Loucy (cell line): ENCODE results near the gene BTBD9.

Experiments
- H2AFZ ChIP-seq: fragments of 200-600 bp; sonication (generic); 2 replicates; pipeline ENCODE4 v1.6.0; 2016; ENCODE audit warnings: antibody characterized with exemption, mild to moderate bottlenecking, low read length, moderate library complexity
- H3F3A ChIP-seq: fragments of 200-600 bp; 2 replicates; pipeline ENCODE4 v1.6.0; 2016; ENCODE audit warnings: antibody characterized with exemption, low read depth, mild to moderate bottlenecking
- H3K27me3 ChIP-seq: fragments of 200-600 bp; sonication (generic); 2 replicates; pipeline ENCODE4 v1.6.1; 2014; ENCODE audit warnings: low read length, mild to moderate bottlenecking; ENCODE audit not compliant: insufficient read depth, poor library complexity, severe bottlenecking
- H3K36me3 ChIP-seq: fragments of 200-600 bp; sonication (generic); 2 replicates; pipeline ENCODE4 v1.6.1; 2016; ENCODE audit warnings: low read length; ENCODE audit not compliant: insufficient read depth
- H3K4me1 ChIP-seq: fragments of 200-600 bp; sonication (generic); 2 replicates; pipeline ENCODE4 v1.5.1; 2014; ENCODE audit warnings: low read length, mild to moderate bottlenecking; ENCODE audit not compliant: insufficient read depth, poor library complexity, severe bottlenecking
- H3K4me2 ChIP-seq: fragments of 200-600 bp; sonication (generic); 2 replicates; pipeline ENCODE4 v1.6.0; 2014; ENCODE audit warnings: antibody characterized with exemption, low read length, low read depth, mild to moderate bottlenecking; ENCODE audit not compliant: poor library complexity, severe bottlenecking
- H3K4me3 ChIP-seq: fragments of 200-600 bp; sonication (generic); 2 replicates; pipeline ENCODE4 v1.5.1; 2014; ENCODE audit warnings: low read length, mild to moderate bottlenecking, mixed read lengths; ENCODE audit not compliant: poor library complexity, severe bottlenecking
- H3K79me2 ChIP-seq: fragments of 200-600 bp; sonication (generic); 2 replicates; pipeline ENCODE4 v1.6.1; 2014; ENCODE audit warnings: low read length; ENCODE audit not compliant: insufficient read depth
- H3K9ac ChIP-seq: fragments of 200-600 bp; sonication (generic); 2 replicates; pipeline ENCODE4 v1.6.0; 2014; ENCODE audit warnings: mild to moderate bottlenecking, low read depth, low read length, moderate library complexity; ENCODE audit not compliant: poor library complexity, severe bottlenecking
- H3K9me2 ChIP-seq: fragments of 200-600 bp; sonication (generic); replicated peaks from 2 replicates; pipeline ENCODE4 v1.6.1; 2016; ENCODE audit warnings: low read depth, low read length, mixed read lengths
- H3K9me3 ChIP-seq: fragments of 200-600 bp; sonication (generic); 2 replicates; pipeline ENCODE4 v1.6.1; 2014; ENCODE audit warnings: mild to moderate bottlenecking, antibody characterized with exemption, low read length, low read depth; ENCODE audit not compliant: insufficient read depth
- H4K20me1 ChIP-seq: fragments of 200-600 bp; sonication (generic); 2 replicates; pipeline ENCODE4 v1.6.0; 2014; ENCODE audit warnings: antibody characterized with exemption, low read length, mild to moderate bottlenecking; ENCODE audit not compliant: insufficient read depth, poor library complexity, severe bottlenecking
- EZH2phosphoT487 ChIP-seq: fragments of 200-600 bp; IDR thresholded peaks from 2 replicates; pipeline ENCODE4 v1.6.1; 2018; ENCODE audit warnings: antibody characterized with exemption, mild to moderate bottlenecking, moderate library complexity, borderline replicate concordance
- TF ChIP-seq, protein P1 (sequence below): fragments of 200-600 bp; sonication (generic); conservative IDR thresholded peaks from 2 replicates; pipeline ENCODE4 v1.5.1; 2014; ENCODE audit warnings: mild to moderate bottlenecking, antibody characterized with exemption, low read length

BTBD9 gene

DNA sequence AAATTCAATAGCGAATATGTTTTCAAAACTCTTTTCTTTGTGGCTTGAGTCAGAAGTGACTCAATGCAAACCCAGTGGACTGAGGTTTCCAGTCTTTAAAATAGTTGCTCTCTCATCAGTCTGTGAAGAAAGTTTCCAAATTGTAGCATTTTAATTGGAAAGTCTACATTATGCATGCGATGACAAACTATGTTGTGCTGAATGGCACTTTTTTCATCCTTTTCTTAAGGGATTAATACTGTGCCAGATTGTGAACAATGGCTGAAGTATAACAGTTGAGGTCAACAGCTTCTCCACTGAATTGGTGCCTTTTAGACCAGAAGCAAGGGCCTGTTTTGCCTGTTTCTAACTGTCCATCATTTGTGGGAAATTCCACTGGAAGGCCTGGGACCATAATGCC, 377.1 kb downstream of the BTBD9 start:
- Histone ChIP-seq H4K20me1 (no peaks in the 10 kb centered on the region), H3K4me2 (peak overlapping the region; percentile 8), H3K27me3 (no peaks in the 10 kb centered on the region), H3F3A (no peaks in the 10 kb centered on the region), H3K9me3 (no peaks in the 10 kb centered on the region), H3K4me1 (peaks cover 29% of the 10 kb centered on the region), H3K9ac (no peak overlapping the region), H3K79me2 (no peaks in the 10 kb centered on the region), H3K36me3 (no peaks in the 10 kb centered on the region), H3K9me2 (no peaks in the 10 kb centered on the region), H2AFZ (no peak overlapping the region), H3K4me3 (no peak overlapping the region)
- no peak for TF ChIP-seq EZH2phosphoT487
- TF ChIP-seq, protein P1, sequence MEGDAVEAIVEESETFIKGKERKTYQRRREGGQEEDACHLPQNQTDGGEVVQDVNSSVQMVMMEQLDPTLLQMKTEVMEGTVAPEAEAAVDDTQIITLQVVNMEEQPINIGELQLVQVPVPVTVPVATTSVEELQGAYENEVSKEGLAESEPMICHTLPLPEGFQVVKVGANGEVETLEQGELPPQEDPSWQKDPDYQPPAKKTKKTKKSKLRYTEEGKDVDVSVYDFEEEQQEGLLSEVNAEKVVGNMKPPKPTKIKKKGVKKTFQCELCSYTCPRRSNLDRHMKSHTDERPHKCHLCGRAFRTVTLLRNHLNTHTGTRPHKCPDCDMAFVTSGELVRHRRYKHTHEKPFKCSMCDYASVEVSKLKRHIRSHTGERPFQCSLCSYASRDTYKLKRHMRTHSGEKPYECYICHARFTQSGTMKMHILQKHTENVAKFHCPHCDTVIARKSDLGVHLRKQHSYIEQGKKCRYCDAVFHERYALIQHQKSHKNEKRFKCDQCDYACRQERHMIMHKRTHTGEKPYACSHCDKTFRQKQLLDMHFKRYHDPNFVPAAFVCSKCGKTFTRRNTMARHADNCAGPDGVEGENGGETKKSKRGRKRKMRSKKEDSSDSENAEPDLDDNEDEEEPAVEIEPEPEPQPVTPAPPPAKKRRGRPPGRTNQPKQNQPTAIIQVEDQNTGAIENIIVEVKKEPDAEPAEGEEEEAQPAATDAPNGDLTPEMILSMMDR: no peak

DNA sequence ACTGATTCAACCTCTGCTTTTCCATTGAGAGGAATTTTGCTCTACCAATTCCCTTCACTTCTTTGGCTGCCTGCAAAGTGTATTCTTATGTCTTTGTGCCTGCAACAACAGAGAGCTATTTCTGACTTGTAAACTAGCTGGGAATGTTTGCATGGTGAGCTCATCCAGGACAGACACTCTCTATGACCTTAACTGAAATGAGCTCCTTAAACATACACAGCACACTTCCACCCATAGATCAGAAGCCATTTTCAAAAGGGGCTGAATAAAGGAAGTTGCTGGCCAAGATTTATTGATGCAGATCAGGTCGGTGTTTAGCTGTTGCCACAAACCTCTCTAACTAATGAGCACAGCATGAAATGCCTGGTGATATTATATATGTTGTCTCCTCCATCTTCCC, 377.7 kb downstream of the BTBD9 start:
- H4K20me1 ChIP-seq: no peaks in the 10 kb centered on the region
- no peaks in the 10 kb centered on the region for H3F3A ChIP-seq
- H3K4me3 ChIP-seq: no peak overlapping the region
- peak overlapping the region; percentile 49 for H2AFZ ChIP-seq
- no peak overlapping the region for H3K9ac ChIP-seq
- H3K4me2 ChIP-seq: peak overlapping the region; percentile 8
- no peaks in the 10 kb centered on the region for H3K9me3 ChIP-seq
- no peaks in the 10 kb centered on the region for H3K27me3 ChIP-seq
- H3K4me1 ChIP-seq: peaks cover 29% of the 10 kb centered on the region
- TF ChIP-seq, protein P1: no peak
- H3K79me2 ChIP-seq: no peaks in the 10 kb centered on the region
- no peaks in the 10 kb centered on the region for H3K9me2 ChIP-seq
- H3K36me3 ChIP-seq: no peaks in the 10 kb centered on the region

GRCh38 chr6:38261626-38262025, 378.1 kb downstream of the BTBD9 start:
- Histone ChIP-seq H3K36me3 (no peaks in the 10 kb centered on the region), H3K4me3 (no peak overlapping the region), H3K79me2 (no peaks in the 10 kb centered on the region), H3K9ac (no peak overlapping the region), H3K4me1 (peaks cover 29% of the 10 kb centered on the region), H3K27me3 (no peaks in the 10 kb centered on the region), H3F3A (no peaks in the 10 kb centered on the region), H3K4me2 (peak overlapping the region; percentile 8), H3K9me2 (no peaks in the 10 kb centered on the region), H2AFZ (peak overlapping the region; percentile 49; the same call in 1 of the 2 replicates), H3K9me3 (no peaks in the 10 kb centered on the region), H4K20me1 (no peaks in the 10 kb centered on the region)
- TF ChIP-seq, protein P1: no peak
- no peak for TF ChIP-seq EZH2phosphoT487
